EH (cell line): Measurements from ENCODE around the gene ZNF319.

Experiments
- DNase-seq: peaks from one replicate; pipeline ENCODE4 v3.0.0-alpha.2; 2015; ENCODE audit warnings: low read depth

The ZNF319 gene

GRCh38 chr16:57977418-57978069 lies 22.9 kb downstream of the ZNF319 start:
- DNase-seq, result no peak

- no peak for DNase-seq
These were observed 24.1 kb downstream of the ZNF319 start for GRCh38 chr16:57976331-57976796.

GRCh38 chr16:57972306-57972705 lies 28.2 kb downstream of the ZNF319 start:
- no peak for DNase-seq

- DNase-seq, result no peak
These were observed 28.6 kb downstream of the ZNF319 start for GRCh38 chr16:57971848-57972247.

- DNase-seq, result no peak
These were observed 29.5 kb downstream of the ZNF319 start, which contains the start of gene CNGB1 for GRCh38 chr16:57970970-57971369. Gene CNGB1 (minus strand): TSS chr16:57971128. CDS start chr16:57967286, 3,842 bp downstream.

GRCh38 chr16:57970319-57970718 lies 30.2 kb downstream of the ZNF319 start:
- no peak for DNase-seq

- DNase-seq, result no peak
These were observed 30.9 kb downstream of the ZNF319 start for GRCh38 chr16:57969451-57970123.

GRCh38 chr16:57967916-57968315 lies 32.6 kb downstream of the ZNF319 start:
- DNase-seq, result no peak

GRCh38 chr16:57966986-57967385 lies 33.5 kb downstream of the ZNF319 start:
- no peak for DNase-seq

- DNase-seq, result no peak
These were observed 34.2 kb downstream of the ZNF319 start for GRCh38 chr16:57966204-57966771.

GRCh38 chr16:57964157-57964700 lies 36.2 kb downstream of the ZNF319 start:
- no peak for DNase-seq

- DNase-seq, result no peak
These were observed 37.7 kb downstream of the ZNF319 start for GRCh38 chr16:57962756-57963155.

- no peak for DNase-seq
These were observed 38.4 kb downstream of the ZNF319 start for GRCh38 chr16:57962046-57962445.

- DNase-seq, result no peak
These were observed 38.9 kb downstream of the ZNF319 start for GRCh38 chr16:57961538-57961937.

GRCh38 chr16:57960826-57961472 lies 39.5 kb downstream of the ZNF319 start:
- no peak for DNase-seq

GRCh38 chr16:57960310-57960709 lies 40.2 kb downstream of the ZNF319 start:
- no peak for DNase-seq

GRCh38 chr16:57959804-57960203 lies 40.7 kb downstream of the ZNF319 start:
- DNase-seq, result no peak

GRCh38 chr16:57959121-57959520 lies 41.4 kb downstream of the ZNF319 start:
- DNase-seq, result no peak

GRCh38 chr16:57958544-57958943 lies 41.9 kb downstream of the ZNF319 start:
- DNase-seq, result no peak

- DNase-seq, result no peak
These were observed 42.6 kb downstream of the ZNF319 start for GRCh38 chr16:57957673-57958392.

GRCh38 chr16:57956924-57957672 lies 43.4 kb downstream of the ZNF319 start:
- no peak for DNase-seq
